Neural cell (in vitro differentiated cells): ENCODE results near the gene GLDC. TPM values are rescaled to one million over a fixed set of nuclear protein-coding genes. Genes with fewer than 3 reads are reported as not detected.
A peak's percentile ranks its signal among the peaks of the same experiment; 100 is the strongest.
"Not testable (repeated sequence)": the region's sequence is repeated elsewhere in the genome, so short reads cannot be mapped to it uniquely, and the experiment has no call there.

Experiments
- H2AFZ ChIP-seq: fragments of 200-600, 300-800 bp; sonication (generic), shearing (Covaris generic); 2 replicates; pipeline ENCODE4 v1.6.0; 2014; ENCODE audit warnings: low read depth, mild to moderate bottlenecking, antibody characterized with exemption, low read length, moderate library complexity
- H3F3A ChIP-seq: fragments of 200-600 bp; shearing (Covaris generic); 2 replicates; pipeline ENCODE4 v1.6.1; 2016; ENCODE audit warnings: mild to moderate bottlenecking, moderate library complexity, mixed read lengths, antibody characterized with exemption, low read length; ENCODE audit not compliant: insufficient read depth, poor library complexity, severe bottlenecking
- H3K27ac ChIP-seq: fragments of 200-600, 300-800 bp; sonication (generic), shearing (Covaris generic); 2 replicates; pipeline ENCODE4 v1.5.1; 2014; ENCODE audit warnings: mild to moderate bottlenecking, low read length, moderate library complexity
- H3K27me3 ChIP-seq: fragments of 300-800, 200-600 bp; sonication (generic), shearing (Covaris generic); 2 replicates; pipeline ENCODE4 v1.6.0; 2014; ENCODE audit warnings: mild to moderate bottlenecking, low read depth, low read length, moderate library complexity; ENCODE audit not compliant: insufficient read depth
- H3K36me3 ChIP-seq: fragments of 300-800, 200-600 bp; sonication (generic), shearing (Covaris generic); 2 replicates; pipeline ENCODE4 v1.5.1; 2014; ENCODE audit warnings: mild to moderate bottlenecking, antibody characterized with exemption, low read length, moderate library complexity; ENCODE audit not compliant: insufficient read depth
- H3K4me2 ChIP-seq: fragments of 300-800, 200-600 bp; sonication (generic), shearing (Covaris generic); 2 replicates; pipeline ENCODE4 v1.6.0; 2014; ENCODE audit warnings: mild to moderate bottlenecking, low read length
- H3K4me3 ChIP-seq: fragments of 300-800, 200-600 bp; sonication (generic), shearing (Covaris generic); 2 replicates; pipeline ENCODE4 v1.5.1; 2014; ENCODE audit warnings: mild to moderate bottlenecking, low read length, moderate library complexity
- H3K79me2 ChIP-seq: fragments of 200-600 bp; shearing (Covaris generic); replicated peaks from 2 replicates; pipeline ENCODE4 v1.6.0; 2014; ENCODE audit warnings: mild to moderate bottlenecking, low read length, moderate library complexity; ENCODE audit not compliant: insufficient read depth
- H3K9ac ChIP-seq: fragments of 300-800, 200-600 bp; sonication (generic), shearing (Covaris generic); 2 replicates; pipeline ENCODE4 v1.6.1; 2016; ENCODE audit warnings: mild to moderate bottlenecking, low read length, mixed read lengths
- H3K9me2 ChIP-seq: fragments of 200-600 bp; shearing (Covaris generic); 2 replicates; pipeline ENCODE4 v1.6.1; 2016; ENCODE audit warnings: mild to moderate bottlenecking, low read length, mixed read lengths; ENCODE audit not compliant: insufficient read depth
- H3K9me3 ChIP-seq: fragments of 200-600, 300-800 bp; sonication (generic), shearing (Covaris generic); 2 replicates; pipeline ENCODE4 v1.6.1; 2016; ENCODE audit warnings: mild to moderate bottlenecking, mixed run types, low read length, moderate library complexity, mixed read lengths
- H4K20me1 ChIP-seq: fragments of 200-600 bp; shearing (Covaris generic); 2 replicates; pipeline ENCODE4 v1.6.1; 2016; ENCODE audit warnings: mild to moderate bottlenecking, mixed run types; ENCODE audit not compliant: insufficient read depth
- EP300 ChIP-seq: fragments of 450-650 bp; conservative IDR thresholded peaks from 2 replicates; pipeline ENCODE4 v1.6.1; 2014; ENCODE audit warnings: antibody characterized with exemption, mild to moderate bottlenecking, moderate library complexity; ENCODE audit not compliant: poor library complexity, severe bottlenecking
- EZH2 ChIP-seq: fragments of 200-600, 300-800 bp; shearing (Covaris generic), sonication (generic); IDR thresholded peaks from 2 replicates; pipeline ENCODE4 v1.6.1; 2014; ENCODE audit warnings: antibody characterized with exemption, low read length, borderline replicate concordance, mild to moderate bottlenecking; ENCODE audit not compliant: insufficient read depth, poor library complexity, severe bottlenecking
- MXI1 ChIP-seq: fragments of 450-650 bp; conservative IDR thresholded peaks from 2 replicates; pipeline ENCODE4 v1.6.1; 2014; ENCODE audit warnings: antibody characterized with exemption, mild to moderate bottlenecking; ENCODE audit not compliant: poor library complexity, severe bottlenecking
- POLR2AphosphoS5 ChIP-seq: IDR thresholded peaks from 2 replicates; pipeline ENCODE4 v1.6.1; 2012
- RAD21 ChIP-seq: fragments of 450-650 bp; conservative IDR thresholded peaks from 2 replicates; pipeline ENCODE4 v1.6.1; 2014; ENCODE audit warnings: antibody characterized with exemption, mild to moderate bottlenecking, moderate library complexity
- REST ChIP-seq: IDR thresholded peaks from 2 replicates; pipeline ENCODE4 v1.6.1; 2012; ENCODE audit warnings: borderline replicate concordance
- SMC3 ChIP-seq: fragments of 450-650 bp; conservative IDR thresholded peaks from 2 replicates; pipeline ENCODE4 v1.6.1; 2014; ENCODE audit warnings: antibody characterized with exemption, mild to moderate bottlenecking, moderate library complexity; ENCODE audit not compliant: poor library complexity
- TAF1 ChIP-seq: IDR thresholded peaks from 2 replicates; pipeline ENCODE4 v1.6.1; 2012; ENCODE audit warnings: low read depth
- polyA plus RNA-seq: library from polyadenylated mRNA; depleted of rRNA; stranded (reverse); fragments of >200 nt; gene quantifications from 2 replicates; pipeline ENCODE4 v1.2.3, GENCODE V29; 2014
- TF ChIP-seq, protein P1 (sequence below): fragments of 450-650 bp; IDR thresholded peaks from 2 replicates; pipeline ENCODE4 v1.5.1; 2014; ENCODE audit warnings: antibody characterized with exemption, mild to moderate bottlenecking, moderate library complexity; ENCODE audit not compliant: poor library complexity, severe bottlenecking

Gene GLDC
- polyA plus RNA-seq, 1 donor from 2014 or later = 11.4 TPM

GRCh38 chr9:6655036-6655435, 9.5 kb upstream of the GLDC start:
- Histone ChIP-seq H3K9ac (no peak overlapping the region), H3K36me3 (no peaks in the 10 kb centered on the region), H3K27me3 (no peaks in the 10 kb centered on the region), H3K9me2 (no peaks in the 10 kb centered on the region), H3K79me2 (no peaks in the 10 kb centered on the region), H3K4me3 (no peak overlapping the region), H3K27ac (no peak overlapping the region), H4K20me1 (no peaks in the 10 kb centered on the region), H2AFZ (no peak overlapping the region), H3K9me3 (no peaks in the 10 kb centered on the region), H3K4me2 (no peak overlapping the region), H3F3A (no peaks in the 10 kb centered on the region)
- TF ChIP-seq POLR2AphosphoS5 (no peak), RAD21 (no peak), EP300 (no peak), REST (no peak), TAF1 (no peak), MXI1 (no peak), SMC3 (no peak), EZH2 (no peak)
- TF ChIP-seq, protein P1, sequence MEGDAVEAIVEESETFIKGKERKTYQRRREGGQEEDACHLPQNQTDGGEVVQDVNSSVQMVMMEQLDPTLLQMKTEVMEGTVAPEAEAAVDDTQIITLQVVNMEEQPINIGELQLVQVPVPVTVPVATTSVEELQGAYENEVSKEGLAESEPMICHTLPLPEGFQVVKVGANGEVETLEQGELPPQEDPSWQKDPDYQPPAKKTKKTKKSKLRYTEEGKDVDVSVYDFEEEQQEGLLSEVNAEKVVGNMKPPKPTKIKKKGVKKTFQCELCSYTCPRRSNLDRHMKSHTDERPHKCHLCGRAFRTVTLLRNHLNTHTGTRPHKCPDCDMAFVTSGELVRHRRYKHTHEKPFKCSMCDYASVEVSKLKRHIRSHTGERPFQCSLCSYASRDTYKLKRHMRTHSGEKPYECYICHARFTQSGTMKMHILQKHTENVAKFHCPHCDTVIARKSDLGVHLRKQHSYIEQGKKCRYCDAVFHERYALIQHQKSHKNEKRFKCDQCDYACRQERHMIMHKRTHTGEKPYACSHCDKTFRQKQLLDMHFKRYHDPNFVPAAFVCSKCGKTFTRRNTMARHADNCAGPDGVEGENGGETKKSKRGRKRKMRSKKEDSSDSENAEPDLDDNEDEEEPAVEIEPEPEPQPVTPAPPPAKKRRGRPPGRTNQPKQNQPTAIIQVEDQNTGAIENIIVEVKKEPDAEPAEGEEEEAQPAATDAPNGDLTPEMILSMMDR = no peak

GRCh38 chr9:6646293-6646636, 736 bp upstream of the GLDC start:
- H3K27ac ChIP-seq = no peak overlapping the region
- no peaks in the 10 kb centered on the region for H3K9me2 ChIP-seq
- TF ChIP-seq, protein P1 = no peak
- TF ChIP-seq REST = no peak
- TF ChIP-seq SMC3 = no peak
- TF ChIP-seq EZH2 = no peak
- TF ChIP-seq TAF1 = no peak
- H3K36me3 ChIP-seq = no peaks in the 10 kb centered on the region
- H2AFZ ChIP-seq = no peak overlapping the region
- H3K9ac ChIP-seq = no peak overlapping the region
- no peaks in the 10 kb centered on the region for H4K20me1 ChIP-seq
- H3K27me3 ChIP-seq = no peaks in the 10 kb centered on the region
- no peaks in the 10 kb centered on the region for H3K9me3 ChIP-seq
- no peaks in the 10 kb centered on the region for H3F3A ChIP-seq
- H3K79me2 ChIP-seq = peaks cover 16% of the 10 kb centered on the region
- H3K4me2 ChIP-seq = peak overlapping the region; percentile 86
- peak overlapping the region; percentile 68 for H3K4me3 ChIP-seq

DNA sequence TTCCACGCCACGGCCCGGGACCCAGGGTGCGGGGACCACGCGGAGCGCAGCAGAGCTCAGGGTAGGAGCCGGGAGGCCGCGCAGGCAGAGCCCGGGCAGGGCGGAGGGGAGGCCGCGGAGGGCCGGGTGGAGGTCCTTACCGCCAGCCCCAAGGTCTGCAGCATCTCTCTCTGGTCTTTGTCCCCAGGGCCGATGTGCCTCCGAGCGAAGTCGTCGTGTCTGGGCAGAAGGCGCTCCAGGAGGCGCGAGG, 499 bp downstream of the GLDC start:
- not testable (repeated sequence) for H3K27me3 ChIP-seq, H3K27ac ChIP-seq, H3K36me3 ChIP-seq, H3F3A ChIP-seq, H3K9me3 ChIP-seq, H4K20me1 ChIP-seq, H2AFZ ChIP-seq, H3K9me2 ChIP-seq
- Histone ChIP-seq H3K4me2 (peak overlapping the region; percentile 36), H3K9ac (peak overlapping the region; percentile 31), H3K79me2 (peaks cover 17% of the 10 kb centered on the region), H3K4me3 (peak overlapping the region; percentile 68)
